ENCODE results near the gene REEP1. TPM values are rescaled to one million over a fixed set of nuclear protein-coding genes. Genes with fewer than 3 reads are reported as not detected.

The REEP1 gene
- total and polyA plus RNA-seq, 2 of the 13 experiments (the other 11 are each of a cell fraction or from before 2014, with no cell fraction given) = 0.27 TPM; not detected in 1

GRCh38 chr2:86171295-86171694 is 166.1 kb downstream of the REEP1 start (continued):
- TF ChIP-seq SRSF4 (IDR thresholded peaks at IDR 0.05; ENCODE audit: low read depth, low read length, poor library complexity, severe bottlenecking) = no peak
- no peak for TF ChIP-seq KMT2B (CRISPR knock-in tag; IDR thresholded peaks at IDR 0.05)
- TF ChIP-seq TOPORS (CRISPR knock-in tag; IDR thresholded peaks at IDR 0.05) = no peak
- TF ChIP-seq GTF2F1 (IDR thresholded peaks at IDR 0.05; ENCODE audit: low read length) = no peak
- TF ChIP-seq, protein P1, sequence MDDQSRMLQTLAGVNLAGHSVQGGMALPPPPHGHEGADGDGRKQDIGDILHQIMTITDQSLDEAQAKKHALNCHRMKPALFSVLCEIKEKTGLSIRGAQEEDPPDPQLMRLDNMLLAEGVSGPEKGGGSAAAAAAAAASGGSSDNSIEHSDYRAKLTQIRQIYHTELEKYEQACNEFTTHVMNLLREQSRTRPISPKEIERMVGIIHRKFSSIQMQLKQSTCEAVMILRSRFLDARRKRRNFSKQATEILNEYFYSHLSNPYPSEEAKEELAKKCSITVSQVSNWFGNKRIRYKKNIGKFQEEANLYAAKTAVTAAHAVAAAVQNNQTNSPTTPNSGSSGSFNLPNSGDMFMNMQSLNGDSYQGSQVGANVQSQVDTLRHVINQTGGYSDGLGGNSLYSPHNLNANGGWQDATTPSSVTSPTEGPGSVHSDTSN (CRISPR knock-in tag; IDR thresholded peaks at IDR 0.05; ENCODE audit: borderline replicate concordance) = no peak
- no peak for TF ChIP-seq E2F5 (CRISPR knock-in tag; conservative IDR thresholded peaks at IDR 0.05)
- TF ChIP-seq, protein P2, sequence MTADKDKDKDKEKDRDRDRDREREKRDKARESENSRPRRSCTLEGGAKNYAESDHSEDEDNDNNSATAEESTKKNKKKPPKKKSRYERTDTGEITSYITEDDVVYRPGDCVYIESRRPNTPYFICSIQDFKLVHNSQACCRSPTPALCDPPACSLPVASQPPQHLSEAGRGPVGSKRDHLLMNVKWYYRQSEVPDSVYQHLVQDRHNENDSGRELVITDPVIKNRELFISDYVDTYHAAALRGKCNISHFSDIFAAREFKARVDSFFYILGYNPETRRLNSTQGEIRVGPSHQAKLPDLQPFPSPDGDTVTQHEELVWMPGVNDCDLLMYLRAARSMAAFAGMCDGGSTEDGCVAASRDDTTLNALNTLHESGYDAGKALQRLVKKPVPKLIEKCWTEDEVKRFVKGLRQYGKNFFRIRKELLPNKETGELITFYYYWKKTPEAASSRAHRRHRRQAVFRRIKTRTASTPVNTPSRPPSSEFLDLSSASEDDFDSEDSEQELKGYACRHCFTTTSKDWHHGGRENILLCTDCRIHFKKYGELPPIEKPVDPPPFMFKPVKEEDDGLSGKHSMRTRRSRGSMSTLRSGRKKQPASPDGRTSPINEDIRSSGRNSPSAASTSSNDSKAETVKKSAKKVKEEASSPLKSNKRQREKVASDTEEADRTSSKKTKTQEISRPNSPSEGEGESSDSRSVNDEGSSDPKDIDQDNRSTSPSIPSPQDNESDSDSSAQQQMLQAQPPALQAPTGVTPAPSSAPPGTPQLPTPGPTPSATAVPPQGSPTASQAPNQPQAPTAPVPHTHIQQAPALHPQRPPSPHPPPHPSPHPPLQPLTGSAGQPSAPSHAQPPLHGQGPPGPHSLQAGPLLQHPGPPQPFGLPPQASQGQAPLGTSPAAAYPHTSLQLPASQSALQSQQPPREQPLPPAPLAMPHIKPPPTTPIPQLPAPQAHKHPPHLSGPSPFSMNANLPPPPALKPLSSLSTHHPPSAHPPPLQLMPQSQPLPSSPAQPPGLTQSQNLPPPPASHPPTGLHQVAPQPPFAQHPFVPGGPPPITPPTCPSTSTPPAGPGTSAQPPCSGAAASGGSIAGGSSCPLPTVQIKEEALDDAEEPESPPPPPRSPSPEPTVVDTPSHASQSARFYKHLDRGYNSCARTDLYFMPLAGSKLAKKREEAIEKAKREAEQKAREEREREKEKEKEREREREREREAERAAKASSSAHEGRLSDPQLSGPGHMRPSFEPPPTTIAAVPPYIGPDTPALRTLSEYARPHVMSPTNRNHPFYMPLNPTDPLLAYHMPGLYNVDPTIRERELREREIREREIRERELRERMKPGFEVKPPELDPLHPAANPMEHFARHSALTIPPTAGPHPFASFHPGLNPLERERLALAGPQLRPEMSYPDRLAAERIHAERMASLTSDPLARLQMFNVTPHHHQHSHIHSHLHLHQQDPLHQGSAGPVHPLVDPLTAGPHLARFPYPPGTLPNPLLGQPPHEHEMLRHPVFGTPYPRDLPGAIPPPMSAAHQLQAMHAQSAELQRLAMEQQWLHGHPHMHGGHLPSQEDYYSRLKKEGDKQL (CRISPR knock-in tag; IDR thresholded peaks at IDR 0.05; ENCODE audit: low read depth) = no peak
